NOMO-1 treated with dmso at 0.1 percent for 144 hours (cell line): ENCODE measurements around the gene CERK.
"Not testable (repeated sequence)": the region's sequence is repeated elsewhere in the genome, so short reads cannot be mapped to it uniquely, and the experiment has no call there.

Source experiments
- DNase-seq: peaks from one replicate; lab custom pipeline; 2025; ENCODE audit not compliant: unreplicated experiment; lab: John Stamatoyannopoulos, UW

The CERK gene

DNA sequence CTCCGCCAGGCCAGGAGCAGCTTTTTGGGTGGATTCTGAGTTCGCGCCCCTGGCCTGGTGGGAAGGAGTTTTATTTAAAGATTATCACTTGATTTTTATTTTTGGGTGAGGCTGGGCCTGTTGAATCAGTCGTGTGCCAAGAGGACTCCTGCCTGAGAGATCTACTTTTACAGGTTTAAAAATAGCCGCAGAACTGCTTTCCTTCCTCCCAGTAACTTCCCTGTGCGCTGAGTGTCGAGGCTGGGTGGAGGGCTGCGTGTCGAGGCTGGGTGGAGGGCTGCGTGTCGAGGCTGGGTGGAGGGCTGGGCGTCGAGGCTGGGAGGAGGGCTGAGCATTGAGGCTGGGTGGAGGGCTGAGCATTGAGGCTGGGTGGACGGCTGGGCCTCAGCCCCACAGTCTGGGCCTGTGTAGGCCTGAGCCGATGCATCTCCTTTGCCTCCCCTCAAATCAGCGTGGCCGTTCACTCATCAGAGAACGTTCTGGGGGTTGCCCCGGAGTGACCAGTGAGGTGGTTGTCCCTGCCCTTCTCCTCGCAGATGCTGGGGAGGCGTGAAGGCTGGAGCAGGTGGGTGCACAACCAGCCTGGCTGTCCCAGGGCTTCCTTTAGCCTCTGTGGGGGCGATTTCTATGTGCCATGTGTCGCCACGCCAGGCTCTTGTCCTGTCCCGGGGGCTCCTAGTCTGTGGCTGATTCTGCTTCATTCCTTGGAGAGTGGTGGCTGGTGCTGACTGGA lies 87.8 kb downstream of the CERK start:
- DNase-seq, result no peak

DNA sequence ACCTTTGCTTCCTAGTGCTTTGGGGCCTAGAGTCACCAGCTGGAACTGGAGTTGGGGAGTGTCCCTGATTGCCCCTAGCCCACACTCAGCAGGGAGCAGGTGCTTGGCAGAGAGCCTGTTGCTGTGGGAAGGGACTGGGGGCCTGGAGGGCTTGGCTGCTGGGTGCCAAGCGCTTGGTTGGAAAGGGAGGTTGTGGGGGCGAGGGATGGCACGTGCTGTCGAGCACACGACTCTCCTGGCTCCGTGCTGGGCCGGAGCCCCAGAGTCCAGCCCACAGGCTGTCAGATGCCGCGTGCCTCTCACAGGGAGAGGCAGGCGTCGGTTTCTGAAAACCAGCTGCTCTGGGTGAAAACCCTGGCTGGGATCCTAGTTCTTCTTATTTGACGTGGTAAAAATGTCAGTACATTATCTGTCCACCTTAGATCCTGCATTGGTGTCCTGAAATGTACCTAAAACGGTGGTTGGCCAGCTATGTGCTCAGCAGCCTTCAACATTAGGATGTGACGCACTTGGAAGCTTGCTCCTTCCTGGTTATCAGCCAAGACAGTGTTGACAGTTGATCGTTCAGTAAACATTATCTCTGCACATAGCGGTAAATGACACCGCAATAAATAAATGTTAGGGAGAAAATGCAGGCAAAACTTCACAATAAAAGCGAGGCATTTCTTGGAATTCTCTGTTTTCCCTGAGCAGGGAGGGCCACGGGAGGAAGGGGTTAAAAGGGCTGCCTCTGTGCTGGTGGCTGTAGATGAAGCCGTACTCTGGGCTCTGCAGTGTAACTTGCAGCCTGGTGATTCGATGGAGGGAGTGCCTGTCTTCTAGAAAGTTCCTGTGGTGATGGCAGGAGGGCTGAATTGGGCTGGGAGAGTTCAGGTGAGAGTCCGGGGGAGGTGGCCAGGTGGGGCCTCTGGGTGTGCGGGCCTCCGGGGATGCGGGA lies 88.6 kb downstream of the CERK start:
- no peak for DNase-seq

DNA sequence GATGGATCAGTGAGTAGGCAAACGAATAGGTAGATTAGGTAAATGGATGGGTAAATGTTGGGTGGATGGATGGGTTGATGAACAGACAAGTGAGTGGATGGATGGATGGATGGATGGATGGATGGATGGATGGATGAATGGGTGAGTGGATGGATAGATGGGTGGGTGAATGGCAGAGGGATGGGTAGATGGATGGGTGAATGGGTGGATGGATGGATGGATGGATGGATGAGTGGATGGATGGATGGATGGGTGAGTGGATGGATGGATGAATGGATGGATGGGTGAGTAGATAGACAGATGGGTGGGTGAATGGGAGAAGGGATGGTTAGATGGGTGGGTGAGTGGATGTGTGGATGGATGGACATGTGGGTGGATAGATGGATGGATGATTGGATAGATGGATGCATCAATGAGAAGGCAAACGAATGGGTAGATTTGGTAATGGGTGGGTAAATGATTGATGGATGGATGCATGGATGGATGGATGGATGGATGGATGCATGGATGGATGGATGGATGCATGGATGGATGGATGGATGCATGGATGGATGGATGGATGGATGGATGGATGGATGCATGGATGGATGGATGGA lies 89.7 kb downstream of the CERK start:
- DNase-seq, result not testable (repeated sequence)

DNA sequence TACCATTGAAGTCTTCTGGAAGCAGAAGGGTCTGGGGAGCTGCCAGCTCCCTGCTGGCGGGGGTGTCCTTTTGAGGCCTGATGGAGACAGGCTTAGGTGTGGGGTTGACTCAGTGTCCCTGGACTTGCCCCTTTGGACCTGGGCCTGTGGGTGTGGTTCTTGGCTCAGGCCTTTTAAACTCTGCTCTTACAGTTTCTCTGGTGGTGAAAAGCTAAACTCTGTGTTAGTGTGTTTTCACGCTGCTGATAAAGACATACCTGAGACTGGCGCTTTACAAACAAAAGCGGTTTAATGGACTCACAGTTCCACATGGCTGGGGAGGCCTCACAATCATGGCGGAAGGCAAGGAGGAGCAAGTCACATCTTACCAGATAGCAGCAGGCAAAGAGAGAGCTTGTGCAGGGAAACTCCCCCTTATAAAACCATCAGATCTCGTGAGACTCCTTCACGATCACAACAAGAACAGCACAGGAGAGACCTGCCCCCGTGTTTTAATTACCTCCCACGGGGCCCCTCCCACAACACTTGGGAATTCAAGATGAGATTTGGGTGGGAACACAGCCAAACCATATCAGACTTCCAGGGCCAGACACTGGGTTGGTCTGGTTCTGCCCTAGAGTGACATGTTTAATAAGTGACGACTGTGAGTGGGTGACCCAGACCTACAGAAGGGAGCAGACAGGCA lies 91.4 kb downstream of the CERK start:
- DNase-seq, result no peak

DNA sequence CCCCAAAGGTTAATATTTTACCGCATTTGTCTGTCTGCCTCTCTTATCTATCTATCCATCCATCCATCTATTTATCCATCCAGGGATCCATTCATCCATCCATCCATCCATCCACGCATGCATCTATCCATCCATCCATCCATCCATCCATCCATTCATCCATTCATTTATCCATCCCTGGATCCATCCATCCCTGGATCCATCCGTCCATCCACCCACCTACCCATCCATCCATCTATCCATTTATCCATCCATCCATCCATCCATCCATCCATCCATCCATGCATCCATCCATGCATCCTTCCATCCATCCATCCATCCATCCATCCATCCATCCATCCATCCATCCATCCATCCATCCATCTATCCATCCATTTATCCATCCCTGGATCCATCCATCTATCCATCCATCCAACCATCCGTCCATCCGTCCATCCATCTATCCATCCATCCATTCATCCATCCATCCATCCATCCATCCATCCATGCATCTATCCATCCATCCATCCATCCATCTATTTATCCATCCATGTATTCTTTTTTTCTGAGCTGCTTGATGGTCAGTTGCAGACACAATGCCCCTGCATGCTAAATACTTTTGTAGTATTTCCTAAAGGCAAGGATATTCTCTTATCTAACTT lies 95.1 kb downstream of the CERK start:
- not testable (repeated sequence) for DNase-seq

DNA sequence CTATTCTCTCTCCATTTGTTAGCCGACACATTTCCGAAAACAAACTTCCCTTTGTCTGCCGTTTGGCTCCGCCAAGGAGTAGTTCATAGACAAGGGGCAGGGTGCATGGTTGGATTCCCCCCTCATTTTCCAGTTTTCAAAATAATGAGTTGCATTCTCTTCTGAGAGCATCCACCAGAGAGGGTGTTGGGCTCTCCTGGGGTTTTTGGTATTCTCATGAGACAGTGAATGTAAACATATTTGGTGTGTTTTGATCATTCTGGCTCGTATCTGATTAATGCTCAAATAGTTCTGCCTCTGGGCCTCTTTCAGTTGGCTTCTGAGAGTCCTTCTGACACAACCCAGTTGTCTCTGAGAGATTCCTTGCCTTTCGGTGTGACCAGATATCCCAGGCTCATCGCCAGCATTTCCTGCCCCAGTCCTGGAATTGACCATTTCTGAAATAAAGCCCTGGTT lies 96.2 kb downstream of the CERK start:
- no peak for DNase-seq

DNA sequence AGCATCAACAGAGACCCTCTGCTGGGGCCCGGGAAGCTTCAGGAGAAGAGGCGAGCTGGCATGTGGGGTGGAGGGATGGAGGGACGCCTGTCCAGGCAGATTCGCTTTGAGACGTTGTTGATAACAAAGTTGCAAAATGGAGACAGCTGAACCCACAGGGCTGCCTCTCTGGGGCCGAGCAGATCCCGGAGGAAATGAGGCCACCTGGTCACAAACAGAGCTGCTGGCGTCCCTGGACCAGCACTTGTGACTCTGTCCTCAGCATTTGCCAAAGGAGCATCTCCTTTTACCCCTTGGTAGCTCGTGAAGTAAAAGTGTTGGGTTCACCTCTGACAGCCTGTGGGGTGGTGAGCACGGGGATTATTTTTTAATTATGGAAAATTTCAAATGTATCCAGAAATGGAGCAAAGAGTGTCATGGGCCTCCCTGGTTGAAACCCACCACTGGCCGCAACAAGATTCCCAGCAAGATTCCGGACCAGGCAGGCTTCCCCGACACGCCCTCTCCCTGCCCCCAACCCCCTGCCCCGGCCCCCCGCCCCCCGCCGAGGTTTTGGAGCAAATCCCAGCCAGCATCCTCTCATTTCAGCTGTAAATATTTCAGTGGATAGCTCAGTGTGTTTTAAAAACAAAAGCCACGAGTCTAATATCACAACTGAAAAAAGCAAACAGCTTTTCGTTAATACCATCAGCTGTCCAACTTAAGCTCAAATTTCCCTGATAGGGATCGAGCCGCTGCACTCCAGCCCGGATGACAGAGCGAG lies 97.6 kb downstream of the CERK start:
- DNase-seq, result no peak

DNA sequence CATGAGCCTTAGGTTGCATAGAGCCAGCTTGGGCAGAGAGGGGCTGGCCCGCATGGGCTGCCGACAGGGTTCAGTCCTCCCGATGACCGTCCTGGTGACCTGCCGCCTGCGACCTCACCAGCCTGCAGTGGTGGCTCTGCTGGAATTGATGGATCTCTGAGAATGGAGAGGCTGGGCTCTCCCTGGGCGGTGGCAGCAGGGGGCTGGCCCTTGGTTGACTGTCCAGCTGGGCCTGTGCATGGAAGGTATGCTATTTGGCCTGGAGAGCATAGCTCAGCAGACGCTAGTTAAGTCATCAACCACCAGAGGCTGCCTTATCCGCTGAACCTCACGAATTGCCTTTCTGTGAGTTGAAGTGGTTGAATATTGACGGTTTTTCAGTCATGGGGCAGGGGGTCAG lies 98.2 kb downstream of the CERK start:
- DNase-seq, result no peak

DNA sequence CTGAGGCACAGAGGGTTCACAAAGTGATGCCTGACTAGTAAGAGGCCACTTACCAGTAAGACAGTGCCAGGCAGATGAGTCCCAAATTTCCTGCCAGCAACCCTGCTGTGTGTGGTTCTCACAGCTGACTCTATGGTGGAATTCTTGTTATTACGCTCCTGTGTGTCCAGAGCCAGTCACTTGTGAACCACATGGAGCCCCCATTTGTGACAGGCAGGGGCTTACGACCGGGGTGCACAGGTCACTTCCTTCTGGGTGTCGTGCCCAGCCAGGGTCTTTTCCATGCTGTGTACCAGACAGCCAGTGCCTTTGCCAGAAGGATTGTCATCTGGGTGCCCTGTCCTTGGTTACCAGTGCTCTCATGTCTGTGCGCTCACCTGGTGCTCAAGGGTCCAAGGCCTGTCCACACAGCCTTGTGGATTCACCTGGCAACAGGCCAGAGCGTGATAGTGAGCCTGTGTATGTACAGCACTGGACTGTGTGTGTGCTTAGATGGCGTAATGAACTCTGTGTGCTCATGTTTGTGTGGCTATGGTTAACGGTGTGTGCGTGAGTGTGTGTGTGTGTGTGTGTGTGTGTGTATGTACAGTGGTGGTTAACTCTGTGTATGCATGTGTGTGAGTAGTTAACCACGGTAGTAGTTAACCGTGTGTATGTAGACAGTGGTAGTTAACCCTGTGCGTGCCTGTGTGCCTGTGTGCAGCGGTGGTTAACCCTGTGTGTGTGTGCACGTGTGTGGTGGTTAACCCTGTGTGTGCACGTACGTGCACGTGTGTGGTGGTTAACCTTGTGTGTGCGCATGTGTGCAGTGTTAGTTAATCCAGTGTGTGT lies 99.2 kb downstream of the CERK start:
- no peak for DNase-seq

DNA sequence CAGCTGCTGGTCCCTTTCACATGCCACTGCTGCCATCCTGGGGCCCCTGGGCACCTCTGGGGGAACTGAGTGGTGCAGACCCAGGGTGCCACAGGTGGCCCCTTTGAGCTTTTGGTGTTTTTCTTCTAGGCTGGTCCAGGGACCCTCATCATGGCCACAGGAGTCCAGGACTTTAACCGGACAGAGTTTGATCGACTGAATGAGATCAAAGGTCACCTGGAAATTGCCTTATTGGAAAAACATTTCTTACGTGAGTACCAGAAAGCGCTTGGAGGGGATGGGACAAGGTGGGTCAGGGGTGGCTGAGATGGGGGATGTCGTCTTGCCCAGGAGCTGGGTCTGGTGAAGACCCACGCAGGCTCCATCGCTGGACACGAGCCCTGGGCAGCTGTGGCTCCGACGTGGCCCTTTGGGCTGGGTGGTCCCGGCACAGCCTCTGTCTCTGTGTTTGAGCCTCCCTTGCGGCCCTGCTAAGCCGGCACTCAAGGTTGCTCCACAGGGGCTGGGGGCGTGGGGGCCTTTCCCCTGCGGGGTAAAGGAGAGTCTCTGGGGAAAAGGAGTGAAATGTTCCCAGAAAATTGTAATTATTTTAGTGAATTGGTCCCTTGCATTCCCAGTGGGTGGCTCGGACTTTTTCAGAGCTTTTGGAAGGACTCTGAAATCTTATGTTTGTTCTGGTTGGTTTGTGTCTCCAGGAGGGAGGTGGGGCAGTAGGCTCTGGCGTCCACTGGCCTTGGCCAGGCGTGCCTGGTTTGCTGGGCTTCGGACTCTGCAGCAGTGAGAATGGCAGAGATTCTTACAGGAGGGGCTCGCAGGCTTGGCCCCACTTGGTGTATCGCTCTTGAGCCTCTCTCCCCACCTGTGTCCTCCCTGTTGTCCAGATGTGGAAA lies 100.1 kb downstream of the CERK start:
- no peak for DNase-seq

DNA sequence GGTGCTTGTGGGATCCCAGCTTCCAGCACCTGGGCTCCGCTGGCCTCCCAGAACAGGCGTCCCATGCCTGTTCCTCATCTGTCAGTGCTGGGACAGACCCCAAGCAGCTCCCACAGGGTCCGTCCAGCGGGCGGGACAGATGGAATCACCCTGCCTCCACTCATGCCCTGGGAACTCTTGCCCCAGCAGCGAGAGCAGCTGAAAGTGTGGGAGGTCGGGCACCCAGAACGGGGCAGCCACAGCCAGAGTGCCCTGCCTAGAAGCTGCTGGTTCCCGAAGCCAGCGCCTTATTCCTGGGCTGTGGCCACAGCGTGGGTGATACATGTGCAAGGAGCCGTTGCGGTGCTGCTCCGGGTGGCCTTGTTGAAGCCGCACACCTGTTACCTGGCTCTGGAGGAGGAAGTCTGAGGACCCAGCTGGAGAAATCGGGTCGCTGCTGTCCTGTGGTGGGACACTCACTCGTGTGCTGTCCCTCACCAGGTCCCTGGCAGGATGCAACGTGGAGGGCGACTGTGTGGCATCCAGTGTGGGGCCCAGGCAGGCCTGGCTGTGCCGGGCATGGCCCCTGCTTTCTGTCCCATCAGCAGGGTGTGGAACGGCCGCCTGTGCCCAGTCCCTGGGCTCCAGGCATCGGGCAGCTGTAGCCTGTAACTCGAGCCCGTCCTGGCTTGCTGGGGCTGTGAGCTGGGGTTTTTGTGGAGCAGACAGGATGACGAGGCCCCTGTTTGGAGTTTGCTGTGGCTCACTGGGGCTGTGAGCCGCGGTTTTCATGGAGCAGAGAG lies 101.6 kb downstream of the CERK start:
- DNase-seq, result no peak

DNA sequence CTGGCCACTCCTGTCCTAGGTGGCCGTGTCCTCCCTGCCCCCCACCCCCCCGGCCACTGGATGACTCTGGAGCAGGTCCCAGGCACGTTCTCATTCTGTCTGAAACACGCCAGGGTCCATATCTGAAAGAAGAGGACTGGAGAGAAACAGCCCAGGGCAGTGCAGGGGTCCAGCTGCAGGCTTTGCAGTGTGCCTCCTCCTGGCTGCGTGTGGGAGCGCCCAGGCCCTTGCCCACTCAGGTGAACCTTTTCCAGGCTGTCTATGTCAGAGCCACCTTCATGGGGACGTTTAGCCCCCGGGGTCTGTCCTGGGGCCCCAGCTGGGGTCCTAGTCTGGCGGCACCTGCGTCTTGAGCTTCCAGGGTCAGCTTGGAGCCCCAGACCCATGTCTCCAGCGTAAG lies 102.3 kb downstream of the CERK start:
- no peak for DNase-seq

DNA sequence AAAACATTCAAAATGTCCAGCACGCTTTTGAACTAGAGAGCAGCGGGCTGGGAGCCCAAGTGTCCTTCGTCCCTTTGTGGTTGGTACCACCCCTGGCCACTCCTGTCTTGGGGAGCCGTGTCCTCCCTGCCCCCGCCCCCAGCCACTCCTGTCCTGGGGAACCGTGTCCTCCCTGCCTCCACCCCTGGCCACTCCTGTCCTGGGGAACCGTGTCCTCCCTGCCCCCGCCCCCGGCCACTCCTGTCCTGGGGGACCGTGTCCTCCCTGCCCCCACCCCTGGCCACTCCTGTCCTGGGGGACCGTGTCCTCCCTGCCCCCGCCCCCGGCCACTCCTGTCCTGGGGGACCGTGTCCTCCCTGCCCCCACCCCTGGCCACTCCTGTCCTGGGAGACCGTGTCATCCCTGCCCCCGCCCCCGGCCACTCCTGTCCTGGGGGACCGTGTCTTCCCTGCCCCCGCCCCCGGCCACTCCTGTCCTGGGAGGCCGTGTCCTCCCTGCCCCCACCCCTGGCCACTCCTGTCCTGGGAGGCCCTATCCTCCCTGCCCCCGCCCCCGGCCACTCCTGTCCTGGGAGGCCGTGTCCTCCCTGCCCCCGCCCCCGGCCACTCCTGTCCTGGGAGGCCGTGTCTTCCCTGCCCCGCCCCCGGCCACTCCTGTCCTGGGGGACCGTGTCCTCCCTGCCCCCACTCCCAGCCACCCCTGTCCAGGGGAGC lies 102.9 kb downstream of the CERK start:
- not testable (repeated sequence) for DNase-seq
